Forelimb muscle (tissue), 1 donor: ENCODE results near the gene TNFAIP8L1. TPM values are rescaled to one million over a fixed set of nuclear protein-coding genes. Genes with fewer than 3 reads are reported as not detected.

Source experiments
- DNase-seq: peaks from one replicate; pipeline ENCODE4 v3.0.0-alpha.2; 2013; ENCODE audit warnings: low read depth
- polyA plus RNA-seq: library from polyadenylated mRNA; unstranded; fragments of 120-200 nt; gene quantifications from one replicate; pipeline ENCODE4 v1.2.1, GENCODE V29; 2013; ENCODE audit not compliant: insufficient read length

Gene TNFAIP8L1
- polyA plus RNA-seq, 1 donor = 9.5 TPM

- DNase-seq = no peak
Observed at GRCh38 chr19:4649392-4650047, 10.2 kb downstream of the TNFAIP8L1 start.

GRCh38 chr19:4650159-4650558, 10.8 kb downstream of the TNFAIP8L1 start:
- DNase-seq = no peak

DNA sequence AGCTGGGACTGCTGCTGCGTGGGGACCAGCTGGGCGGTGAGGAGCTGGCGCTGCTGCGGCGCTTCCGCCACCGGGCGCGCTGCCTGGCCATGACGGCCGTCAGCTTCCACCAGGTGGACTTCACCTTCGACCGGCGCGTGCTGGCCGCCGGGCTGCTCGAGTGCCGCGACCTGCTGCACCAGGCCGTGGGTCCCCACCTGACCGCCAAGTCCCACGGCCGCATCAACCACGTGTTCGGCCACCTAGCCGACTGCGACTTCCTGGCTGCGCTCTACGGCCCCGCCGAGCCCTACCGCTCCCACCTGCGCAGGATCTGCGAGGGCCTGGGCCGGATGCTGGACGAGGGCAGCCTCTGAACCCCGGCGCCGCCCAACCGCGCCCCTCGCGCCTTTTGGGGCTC, 12.8 kb downstream of the TNFAIP8L1 start:
- no peak for DNase-seq

GRCh38 chr19:4653793-4654436, 14.6 kb downstream of the TNFAIP8L1 start:
- DNase-seq = no peak

DNA sequence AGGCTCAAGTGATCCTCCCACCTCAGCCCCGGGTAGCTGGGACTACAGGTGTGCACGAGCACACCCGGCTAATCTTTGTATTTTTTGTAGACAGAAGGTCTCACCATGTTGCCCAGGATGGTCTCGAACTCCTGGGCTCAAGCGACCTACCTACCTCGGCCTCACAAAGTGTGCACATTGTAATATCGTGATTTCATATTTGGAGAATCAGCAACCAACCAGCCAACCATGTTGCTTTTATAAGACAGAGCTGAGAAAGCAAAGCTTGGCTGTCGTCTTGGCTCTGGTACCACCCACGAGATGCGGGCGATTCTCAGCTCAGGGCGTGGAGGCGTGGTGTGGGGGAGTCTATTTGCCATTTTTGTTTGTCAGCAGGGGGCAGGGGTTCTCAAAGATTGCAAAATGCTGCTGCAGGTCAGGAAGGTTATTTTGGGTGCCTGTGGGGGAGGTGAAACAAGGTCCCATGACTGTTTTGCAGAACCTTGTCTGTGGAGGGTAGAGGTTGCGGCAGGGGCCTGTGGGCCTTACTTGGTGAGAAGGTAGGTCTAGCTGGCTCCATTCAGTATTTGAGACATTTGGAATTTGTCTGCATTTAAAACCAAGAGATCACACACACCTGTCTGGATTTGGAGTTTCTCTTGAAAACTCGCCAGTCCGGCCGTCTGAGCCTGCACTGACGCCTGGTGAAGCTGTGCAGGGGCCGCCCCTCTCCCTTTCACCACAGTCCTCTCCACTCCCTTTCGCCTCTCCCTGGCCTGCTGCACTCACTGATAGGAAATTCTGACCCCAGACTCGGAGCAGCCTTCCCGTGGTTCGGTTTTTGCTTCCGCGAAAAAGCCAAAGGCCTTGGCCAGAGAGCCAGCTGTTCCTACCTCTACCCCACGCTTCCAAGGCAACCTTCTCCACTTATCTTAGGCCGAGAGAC, 15.4 kb downstream of the TNFAIP8L1 start:
- DNase-seq = no peak

GRCh38 chr19:4656102-4656501, 16.8 kb downstream of the TNFAIP8L1 start:
- no peak for DNase-seq

DNA sequence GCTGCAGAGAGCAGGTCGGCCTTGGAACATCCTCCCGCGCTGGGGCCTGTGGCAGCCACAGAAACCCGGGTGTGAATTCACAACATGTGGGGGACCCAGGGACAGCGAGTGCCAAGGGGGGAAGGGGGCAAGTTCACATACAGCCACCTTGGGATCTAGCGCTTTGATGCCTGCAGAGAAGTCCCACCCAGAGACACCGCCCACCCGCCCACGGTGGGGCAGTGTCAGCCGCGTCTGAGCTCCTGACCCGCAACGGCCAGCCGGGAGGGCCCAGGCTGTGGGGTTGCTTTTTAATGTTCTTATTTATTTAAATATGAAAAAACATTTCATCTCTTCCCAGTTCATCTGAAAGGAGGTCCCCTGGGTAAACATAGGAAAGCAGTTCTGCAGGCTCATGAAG, 17.9 kb downstream of the TNFAIP8L1 start:
- DNase-seq = no peak

DNA sequence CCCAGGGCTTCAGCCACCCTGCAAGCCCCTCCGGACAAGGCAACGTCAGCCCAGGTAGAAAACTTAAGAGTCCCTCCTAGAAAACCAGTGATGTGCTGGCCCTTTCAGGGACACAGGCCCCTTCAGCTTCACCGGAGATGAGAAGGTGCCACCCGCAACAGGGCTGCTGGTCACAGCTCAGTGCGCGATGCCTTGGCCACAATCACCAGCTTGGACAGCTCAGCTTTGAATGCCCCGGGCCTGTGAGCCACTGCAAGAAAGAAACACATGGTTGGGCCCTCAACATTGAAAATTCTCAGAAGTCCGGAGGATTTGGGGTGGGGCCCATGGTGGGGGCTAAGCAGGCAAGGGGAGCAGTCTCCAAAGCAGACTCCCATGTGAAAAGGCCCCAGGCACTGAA, 18.5 kb downstream of the TNFAIP8L1 start:
- DNase-seq = no peak

DNA sequence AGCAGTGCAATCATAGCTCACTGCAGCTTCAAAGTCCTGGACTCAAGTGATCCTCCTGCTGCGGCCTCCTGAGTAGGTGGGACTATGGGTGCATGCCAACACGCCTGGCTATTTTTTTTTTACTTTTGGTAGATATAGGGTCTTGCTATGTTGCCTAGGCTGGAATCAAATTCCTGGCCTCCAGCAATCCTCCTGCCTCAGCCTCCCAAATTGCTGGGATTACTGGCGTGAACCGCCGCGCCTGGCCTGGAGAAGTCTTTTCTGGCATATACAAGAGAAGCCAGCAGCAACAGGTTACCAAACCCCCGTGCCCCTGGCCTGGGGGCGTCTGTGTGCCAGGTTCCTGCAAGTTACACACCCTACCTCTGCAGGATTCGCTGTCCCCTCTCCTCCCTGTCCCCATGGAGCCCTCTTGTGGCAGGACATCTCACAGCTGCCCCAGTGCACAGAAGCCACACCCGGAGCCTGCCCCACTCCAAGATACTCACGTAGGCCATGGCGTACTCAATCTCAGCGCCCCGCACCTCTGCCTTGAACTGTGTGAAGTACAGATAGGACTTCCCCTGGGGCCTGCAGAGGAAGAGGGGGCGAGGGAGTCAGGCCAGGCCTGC, 21.0 kb downstream of the TNFAIP8L1 start:
- DNase-seq = no peak

DNA sequence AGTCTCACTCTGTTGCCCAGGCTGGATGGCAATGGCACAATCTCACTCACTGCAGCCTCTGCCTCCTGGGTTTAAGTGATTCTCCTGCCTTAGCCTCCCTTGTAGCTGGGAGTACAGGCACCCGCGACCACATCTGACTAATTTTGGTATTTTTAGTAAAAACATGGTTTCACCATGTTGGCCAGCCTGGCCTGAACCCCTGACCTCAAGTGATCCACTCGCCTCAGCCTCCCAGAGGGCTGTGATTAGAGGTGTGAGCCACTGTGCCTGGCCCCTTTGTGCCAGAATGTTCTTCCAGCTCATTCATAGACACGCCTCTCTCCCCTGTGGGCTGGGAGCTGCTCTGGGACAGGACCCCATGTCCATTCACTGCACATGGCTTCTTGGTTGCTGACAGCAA, 21.7 kb downstream of the TNFAIP8L1 start:
- DNase-seq = no peak

DNA sequence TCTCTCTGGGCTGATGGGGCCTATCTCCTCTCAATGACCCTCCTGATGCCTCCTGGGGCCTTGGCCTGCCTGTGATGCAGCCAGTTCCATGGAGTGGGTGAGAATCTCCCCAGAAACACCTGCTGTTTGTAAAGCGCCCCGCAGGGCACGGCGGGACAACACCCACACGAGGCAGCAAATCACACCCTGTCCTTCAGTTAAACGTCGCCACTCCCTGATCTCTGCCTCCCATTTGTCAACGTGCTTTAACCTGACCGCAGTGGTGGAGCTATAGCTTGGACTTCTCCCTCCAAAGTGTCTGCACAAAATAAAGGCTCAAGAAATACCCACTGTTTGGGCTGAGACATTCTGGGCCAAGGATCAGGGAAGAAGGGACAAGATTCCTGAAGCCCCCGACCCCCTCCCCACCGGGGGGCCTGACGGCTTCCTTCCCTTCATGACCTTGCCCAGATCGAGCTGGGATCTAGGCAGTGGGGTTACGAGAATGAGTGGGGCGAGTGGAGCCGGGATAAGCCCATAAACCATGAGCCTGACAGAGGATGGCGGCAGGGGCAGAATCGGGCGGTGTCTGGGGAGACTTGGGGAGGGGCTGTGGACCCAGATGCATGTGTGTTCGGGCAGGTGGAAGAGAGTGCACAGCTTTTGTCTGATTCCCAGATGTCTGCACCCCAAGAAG, 22.8 kb downstream of the TNFAIP8L1 start:
- no peak for DNase-seq

DNA sequence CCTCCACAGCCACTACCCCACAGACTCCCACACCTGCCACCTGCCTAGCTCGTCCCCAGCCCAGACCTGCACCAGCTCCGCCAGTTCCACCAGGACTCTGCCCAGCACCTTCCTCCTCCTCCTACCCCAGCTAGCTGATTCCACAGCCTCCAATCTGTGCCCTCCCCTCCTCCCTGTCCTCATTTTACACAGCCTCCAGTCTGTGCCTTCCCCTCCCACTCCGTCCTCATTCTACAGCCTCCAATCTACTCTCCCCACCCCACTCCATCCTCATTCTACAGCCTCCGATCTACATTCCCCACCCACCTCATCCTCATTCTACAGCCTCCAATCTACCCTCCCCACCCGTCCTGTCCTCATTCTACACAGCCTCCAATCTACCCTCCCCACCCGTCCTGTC, 23.5 kb downstream of the TNFAIP8L1 start:
- DNase-seq = no peak

DNA sequence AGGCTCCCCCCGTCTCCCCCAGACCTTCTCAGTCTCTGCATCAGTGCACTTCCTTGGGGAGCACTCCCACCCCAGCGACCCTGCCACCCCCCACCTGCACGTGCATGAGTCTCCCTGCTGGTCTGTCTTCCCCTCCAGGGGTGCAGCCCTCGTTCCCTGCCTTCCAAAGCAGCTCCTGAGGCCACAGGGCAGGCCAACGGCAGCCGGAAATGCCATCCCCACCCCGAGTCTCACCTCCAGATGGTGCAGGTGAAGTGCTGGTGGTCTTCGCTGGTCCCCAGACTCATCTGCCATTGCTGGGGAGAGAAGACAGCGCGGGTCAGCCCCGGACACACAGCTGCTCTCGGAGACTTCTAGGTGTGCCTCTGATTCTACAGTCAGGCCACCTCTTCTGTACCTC, 25.3 kb downstream of the TNFAIP8L1 start:
- no peak for DNase-seq

DNA sequence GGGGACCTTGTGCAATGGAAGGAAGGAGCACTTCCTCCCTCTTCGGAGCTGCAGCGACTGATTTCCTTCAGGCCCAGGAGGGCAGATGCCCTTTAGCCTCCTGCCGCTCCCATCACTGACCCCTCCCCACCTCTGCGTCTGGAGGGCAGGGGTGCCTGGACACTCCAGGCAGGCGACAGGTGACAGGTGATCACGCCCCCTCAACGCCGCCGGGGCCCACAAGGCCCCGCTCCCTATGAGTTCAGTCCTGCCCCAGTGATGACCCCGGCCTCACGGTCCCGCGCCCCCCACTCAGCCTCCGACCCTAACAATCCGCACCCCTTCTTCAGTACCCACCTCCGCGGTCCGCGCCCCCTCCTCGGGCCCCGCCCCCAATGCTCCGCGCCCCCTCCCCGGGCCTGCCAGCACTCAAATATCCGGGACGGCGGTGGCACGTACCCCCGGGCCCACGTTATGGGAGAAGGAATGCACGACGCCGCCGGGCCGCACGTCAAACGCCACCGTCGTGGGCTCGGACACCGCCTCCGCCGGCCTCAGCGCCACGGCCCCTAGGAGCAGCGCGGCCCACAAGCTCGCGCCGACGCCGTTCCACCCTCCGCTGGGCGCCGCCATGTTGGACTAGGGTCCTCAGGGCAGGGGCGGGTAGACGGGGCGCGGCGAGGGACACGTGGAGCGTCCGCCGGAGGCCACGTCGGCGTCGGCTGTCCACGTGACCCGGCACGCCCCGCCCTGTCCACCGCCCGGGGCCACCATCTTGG, 30.6 kb downstream of the TNFAIP8L1 start, which contains the start of gene MYDGF:
Gene MYDGF (minus strand): TSS at position 620 of the 758 bp plus-strand sequence. CDS start 8 bp downstream, at position 612.
- DNase-seq = peak; percentile 48

- no peak for DNase-seq
Observed at GRCh38 chr19:4671185-4671851, 32.0 kb downstream of the TNFAIP8L1 start.

DNA sequence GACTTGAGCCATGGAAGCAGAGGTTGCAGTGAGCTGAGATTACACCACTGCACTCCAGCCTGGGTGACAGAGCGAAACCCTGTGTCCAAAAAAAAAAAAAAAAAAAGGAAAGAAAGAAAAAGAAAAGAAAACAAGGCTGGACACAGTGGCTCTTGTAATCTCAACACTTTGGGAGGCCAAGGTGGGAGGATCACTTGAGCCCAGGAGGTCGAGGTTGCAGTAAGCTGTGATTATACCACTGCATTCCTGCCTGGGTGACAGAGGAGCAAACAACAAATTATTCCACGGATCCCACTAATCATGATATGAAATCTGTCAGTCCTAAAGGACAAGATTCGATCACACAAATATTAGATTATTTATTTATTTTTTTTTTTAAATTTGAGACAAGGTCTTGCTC, 33.9 kb downstream of the TNFAIP8L1 start:
- no peak for DNase-seq

DNA sequence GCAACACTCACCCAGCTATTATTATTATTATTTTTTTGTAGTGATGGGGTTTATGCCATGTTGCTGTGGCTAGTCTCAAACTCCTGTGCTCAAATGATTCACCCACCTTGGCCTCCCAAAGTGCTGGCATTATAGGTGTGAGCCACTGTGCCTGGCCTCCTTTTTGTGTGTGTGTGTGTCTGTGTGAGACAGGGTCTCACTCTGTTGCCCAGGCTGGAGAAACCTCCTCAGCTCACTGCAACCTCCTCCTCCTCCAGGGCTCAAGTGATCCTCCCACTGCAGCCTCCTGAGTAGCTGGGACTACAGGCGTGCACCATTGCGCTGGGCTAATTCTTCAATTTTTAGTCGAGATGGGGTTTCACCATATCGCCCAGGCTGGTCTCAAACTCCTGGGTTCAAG, 34.4 kb downstream of the TNFAIP8L1 start:
- no peak for DNase-seq

GRCh38 chr19:4675346-4675745, 36.0 kb downstream of the TNFAIP8L1 start:
- no peak for DNase-seq

GRCh38 chr19:4676955-4677731, 37.8 kb downstream of the TNFAIP8L1 start:
- no peak for DNase-seq
